ENCODE results near the gene TRIOBP.

GRCh38 chr22:37818409-37819104, 121.7 kb downstream of the TRIOBP start:
- TF ChIP-seq, protein P1, sequence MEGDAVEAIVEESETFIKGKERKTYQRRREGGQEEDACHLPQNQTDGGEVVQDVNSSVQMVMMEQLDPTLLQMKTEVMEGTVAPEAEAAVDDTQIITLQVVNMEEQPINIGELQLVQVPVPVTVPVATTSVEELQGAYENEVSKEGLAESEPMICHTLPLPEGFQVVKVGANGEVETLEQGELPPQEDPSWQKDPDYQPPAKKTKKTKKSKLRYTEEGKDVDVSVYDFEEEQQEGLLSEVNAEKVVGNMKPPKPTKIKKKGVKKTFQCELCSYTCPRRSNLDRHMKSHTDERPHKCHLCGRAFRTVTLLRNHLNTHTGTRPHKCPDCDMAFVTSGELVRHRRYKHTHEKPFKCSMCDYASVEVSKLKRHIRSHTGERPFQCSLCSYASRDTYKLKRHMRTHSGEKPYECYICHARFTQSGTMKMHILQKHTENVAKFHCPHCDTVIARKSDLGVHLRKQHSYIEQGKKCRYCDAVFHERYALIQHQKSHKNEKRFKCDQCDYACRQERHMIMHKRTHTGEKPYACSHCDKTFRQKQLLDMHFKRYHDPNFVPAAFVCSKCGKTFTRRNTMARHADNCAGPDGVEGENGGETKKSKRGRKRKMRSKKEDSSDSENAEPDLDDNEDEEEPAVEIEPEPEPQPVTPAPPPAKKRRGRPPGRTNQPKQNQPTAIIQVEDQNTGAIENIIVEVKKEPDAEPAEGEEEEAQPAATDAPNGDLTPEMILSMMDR (IDR thresholded peaks at IDR 0.05): peak; percentile 7 to 52
- TF ChIP-seq POLR2A (IDR thresholded peaks at IDR 0.05) (no peak), EP300 (IDR thresholded peaks at IDR 0.05) (no peak), POLR2AphosphoS5 (IDR thresholded peaks at IDR 0.05) (no peak)

Measured in suprapubic skin (tissue), 4 donors.